GM21737 (cell line): ENCODE results near the gene POLR1H.

Experiments used
- ATAC-seq: cut with Tn5 transposase; IDR thresholded peaks from one replicate; pipeline ENCODE4 v1.9.1; 2021; ENCODE audit warnings: mild to moderate bottlenecking, moderate library complexity; ENCODE audit not compliant: unreplicated experiment

The POLR1H gene

DNA sequence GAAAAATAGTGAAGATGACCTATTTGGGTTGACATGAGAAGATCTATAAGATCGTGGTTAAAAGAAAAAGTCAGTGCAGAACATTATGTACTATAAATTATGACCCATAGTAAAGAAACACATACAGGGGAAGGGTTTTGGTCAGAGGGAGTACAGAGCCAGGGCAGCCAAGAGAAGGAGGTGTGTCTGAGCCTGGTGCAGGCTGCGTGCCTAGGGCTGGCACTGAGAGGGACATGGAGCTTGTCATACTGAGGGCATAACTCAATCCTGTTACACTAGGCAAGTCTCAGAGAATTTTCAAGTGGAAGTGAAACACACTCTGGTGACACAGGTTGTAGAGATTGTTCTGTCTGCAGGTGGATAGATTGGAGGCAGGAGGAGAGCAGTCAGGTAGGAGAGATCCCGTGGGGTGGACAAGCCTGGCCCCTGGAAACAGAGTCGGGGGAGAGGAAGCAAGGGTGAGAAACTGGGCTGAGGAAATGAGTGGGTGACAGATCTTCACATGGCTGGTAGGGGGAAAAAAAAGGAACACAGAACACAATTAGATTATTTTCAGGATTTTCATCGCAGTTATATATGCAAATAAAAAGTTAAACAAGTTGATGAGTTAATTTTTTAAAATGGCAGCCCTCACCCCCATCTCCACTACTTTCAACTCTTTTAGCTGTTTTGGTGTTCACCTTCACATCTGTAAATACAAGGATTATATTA is 33.0 kb downstream of the POLR1H start:
- no peak for ATAC-seq

DNA sequence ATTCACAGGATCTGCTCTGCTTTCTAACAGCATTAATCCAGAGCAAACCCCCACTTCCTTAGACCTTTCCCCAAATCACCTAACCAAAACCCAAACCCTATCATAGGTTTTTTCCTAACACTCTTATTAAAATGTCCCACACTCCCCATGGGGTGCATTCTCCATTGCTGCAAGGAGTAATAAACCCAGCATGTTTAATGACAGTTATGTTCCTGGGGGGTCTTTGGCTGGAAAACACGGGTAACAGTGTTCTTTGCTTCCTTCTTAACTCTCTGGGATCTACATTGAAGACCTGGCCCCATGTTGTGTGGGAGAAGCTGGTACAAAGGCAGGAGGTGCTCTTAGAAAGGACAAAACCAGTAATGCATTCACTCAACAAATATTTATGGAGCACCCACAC is 35.8 kb downstream of the POLR1H start:
- ATAC-seq, result no peak

DNA sequence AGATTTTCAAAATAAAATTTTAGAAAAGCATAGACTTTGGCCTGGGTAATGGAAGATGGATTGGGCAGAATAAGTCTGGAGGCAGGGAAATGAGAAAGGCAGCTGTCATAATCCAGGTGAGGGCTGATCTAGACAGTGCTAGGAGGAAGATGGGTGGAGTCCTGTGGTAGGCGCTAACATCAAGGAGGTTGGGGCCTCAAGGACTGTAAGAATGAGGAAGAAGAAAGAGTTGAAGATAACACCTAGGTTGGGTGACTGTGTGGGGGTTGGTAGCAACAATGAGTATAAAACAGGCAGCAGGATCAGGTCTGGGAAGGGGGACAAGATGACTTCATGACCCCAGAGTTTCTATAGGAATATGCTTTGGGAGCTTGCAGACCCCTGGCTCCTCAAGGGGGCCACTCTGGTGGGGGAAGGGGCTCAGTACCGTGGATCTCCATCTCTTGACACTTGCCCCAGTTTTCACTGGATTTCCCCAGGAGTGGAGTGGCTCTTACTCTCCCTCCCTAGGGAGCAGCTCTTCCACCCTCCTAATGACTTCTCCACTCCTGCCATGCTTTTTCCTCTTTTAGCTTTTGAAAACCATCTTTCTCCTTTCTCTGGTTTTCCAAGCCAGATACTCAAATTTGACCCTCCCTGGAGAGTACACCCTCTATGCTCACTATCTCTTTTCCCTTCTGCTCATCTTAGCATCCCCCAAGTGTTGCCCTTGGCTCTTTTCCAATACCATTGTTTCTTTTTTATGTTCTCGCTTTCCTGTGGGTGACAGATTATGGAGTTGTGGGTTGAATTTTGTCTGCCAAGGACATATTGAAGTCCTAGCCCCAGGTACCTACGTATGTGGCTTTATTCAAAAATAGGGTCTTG is 37.1 kb downstream of the POLR1H start:
- no peak for ATAC-seq

DNA sequence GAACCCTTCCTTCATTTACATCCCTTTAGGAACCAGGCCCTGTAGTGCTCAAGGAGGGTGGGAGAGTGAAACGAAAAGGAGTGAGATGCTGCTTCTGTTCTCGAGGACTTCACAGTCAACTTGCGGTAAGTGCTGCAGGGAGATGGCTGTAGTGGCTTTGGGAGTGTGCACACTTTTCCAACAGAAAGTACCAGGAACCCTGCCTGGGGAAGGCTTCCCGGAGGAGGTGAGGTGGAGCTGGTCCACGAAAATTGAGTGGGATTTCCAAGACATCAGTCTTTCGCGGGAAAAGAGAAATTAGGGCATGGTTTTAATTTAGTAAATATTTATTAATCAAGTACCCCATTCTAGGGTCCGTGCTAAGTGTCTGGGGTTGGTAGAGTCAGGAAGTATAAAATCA is 39.1 kb downstream of the POLR1H start:
- no peak for ATAC-seq

DNA sequence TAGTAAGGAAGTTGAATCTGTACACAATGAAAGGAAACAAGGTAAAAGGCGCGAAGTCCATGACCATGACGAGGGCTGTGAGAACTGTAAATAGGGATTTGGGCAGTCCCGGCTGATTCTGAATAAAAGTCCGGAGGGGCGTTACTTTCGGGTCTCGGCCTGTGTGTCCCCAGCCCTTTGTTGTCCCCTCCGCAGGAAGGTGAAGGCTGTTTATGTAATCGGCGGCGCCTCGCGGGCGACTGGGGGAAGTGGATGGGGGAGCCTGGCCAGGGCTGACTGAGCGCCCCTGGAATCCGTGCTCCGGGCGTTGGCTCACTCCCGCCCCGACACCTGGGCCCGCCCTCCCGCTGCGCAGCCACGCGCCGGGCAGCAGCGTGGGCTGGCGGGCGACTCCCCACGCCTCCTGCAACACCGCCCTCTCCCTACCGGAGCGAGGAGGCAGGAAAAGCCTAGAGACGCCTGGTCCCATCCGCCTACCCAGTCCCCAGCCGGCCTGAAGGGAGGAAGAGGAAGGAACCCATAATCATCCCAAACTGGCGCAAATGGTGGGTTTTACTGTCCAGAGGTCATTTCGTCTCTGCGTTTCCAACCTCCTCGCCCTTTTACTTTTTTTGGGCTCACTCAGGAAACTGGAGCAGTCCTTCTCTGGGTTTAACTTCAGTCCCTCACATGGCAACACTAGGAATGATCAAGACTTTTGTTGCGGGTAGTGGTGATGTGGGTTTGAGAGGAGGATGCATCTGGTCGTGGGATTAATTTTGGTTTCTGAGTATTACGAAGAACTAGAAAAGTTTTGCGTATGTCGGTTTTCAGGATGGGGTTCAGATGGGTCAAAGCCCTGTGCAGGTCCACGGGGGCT is 39.7 kb downstream of the POLR1H start:
- ATAC-seq, result no peak

DNA sequence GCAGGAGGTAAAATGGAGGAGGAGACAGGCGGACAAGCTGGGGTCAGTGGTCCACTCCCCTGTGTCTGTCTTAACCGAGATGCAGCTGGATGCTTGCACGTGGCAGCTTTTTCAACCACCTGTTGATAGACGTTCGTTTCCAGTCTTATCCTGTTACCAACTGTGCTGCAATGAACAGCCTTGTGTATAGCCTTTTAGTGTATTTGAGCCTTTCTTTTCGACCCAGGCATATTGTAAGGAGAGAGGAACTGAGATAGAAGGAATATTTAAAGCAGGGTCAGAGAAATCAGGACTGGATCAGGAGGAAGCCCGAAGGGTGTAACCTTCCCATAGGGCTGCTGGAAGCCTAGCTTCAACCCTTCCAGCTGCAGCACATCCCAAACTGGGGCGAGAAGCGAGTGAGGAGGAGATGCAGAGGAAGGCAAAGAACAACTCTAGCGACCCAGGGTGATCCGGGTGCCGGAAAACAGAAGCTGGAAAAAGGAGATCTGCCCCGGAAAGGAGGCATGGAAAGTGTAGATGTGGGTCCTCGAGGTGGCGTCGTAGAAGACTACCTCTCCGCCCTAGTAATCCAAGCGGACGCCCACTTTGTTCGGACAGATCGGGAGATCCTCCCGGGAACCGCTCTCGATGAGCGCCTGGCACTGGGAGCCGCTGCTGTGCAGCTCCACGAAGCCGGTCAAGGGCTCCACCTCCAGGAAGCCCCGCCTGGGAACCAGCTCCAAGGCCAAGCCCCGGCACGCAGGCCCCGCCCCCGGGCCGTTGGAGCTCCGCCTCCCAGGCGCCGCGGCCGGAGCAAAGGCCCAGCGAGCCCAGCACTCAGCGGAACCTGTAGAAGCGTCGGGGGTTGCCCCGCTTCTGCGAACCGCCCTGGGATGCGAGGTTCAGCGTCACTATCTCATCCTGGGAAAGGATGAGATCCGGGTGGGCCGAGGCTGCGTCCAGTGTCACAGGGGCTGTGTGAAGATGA is 40.7 kb downstream of the POLR1H start:
- peak; percentile 68 for ATAC-seq

DNA sequence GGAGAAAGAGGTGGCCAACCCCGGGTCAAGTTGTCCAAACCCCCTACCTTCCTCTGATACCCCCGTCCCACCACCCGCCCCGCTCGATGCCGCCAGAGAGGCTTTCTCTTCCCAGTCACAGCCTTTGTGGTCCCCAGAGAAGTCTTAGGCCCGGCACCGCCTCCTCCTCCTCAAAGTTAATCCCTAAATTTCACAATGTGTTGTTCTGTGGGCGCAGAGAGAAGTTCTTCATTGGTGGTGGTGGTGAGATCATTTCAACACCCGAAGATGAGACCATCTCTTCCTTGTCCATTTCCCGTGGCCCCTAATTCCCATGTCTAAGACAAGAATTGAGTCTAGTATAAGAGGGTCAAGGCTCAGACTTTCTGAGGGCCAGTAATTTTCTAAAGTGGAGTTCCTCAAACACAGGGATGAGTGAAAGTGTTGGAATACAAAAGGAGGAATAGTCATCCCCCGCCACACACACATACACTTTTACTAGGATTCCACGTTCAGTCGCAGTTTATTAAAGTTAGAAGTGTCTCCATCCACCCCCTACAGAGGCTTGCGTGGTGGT is 41.4 kb downstream of the POLR1H start:
- no peak for ATAC-seq

DNA sequence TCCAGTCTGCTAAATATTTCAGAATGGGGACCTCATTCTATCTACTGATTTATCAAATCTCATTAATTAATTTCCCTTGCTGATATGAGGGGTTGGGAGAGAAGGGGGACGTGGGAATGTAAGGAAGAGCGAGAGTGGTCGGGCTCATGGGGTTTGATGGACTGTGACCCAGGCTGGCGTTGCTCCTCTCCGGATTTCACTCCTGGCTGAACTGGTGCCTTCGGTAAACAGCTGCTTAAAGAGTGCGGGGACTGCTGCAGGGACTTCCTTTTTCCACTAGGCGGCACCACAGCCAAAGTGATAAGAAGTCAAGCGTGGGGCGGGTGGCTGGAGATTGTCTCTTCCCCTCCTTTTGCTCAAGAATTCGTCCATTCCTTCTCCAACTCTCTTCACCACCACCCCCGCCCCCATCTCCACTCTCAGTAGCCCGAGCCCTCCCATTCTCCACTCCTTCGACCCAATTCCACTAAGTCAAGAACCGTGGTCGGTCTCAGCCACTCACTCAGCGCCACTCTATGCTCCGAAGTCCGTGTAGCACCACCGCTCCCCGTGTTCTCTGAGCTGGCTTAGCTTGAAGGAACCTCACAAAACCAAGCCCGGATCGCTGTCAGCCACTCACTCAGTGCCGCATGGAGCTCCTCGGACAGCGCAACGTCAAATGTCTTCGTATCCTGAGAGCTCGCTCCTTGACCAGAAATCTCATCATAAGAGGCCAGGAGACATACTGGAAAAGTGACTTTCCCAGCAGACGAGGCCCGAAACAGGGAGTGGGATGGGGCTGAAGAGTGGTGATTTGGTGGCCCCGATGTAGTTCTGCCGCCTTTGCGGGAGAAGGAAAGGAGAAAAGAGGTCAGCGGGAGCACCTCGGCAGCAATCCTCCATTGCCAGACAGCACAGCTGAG is 42.2 kb downstream of the POLR1H start:
- no peak for ATAC-seq

DNA sequence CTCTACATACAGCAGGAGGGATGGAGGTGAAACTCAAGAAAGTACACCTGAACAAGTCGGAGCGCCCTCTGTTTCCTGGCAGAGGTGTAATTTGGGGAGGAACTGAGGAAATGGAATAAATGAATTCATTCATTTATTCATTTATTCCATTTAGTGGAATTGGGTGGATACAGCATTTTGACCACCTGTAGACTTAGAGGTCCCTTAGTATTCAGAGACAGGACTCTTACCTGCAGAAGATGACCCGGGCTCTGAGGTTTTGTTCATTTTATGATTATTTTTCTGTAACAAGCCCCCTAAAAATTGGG is 42.8 kb downstream of the POLR1H start:
- no peak for ATAC-seq

DNA sequence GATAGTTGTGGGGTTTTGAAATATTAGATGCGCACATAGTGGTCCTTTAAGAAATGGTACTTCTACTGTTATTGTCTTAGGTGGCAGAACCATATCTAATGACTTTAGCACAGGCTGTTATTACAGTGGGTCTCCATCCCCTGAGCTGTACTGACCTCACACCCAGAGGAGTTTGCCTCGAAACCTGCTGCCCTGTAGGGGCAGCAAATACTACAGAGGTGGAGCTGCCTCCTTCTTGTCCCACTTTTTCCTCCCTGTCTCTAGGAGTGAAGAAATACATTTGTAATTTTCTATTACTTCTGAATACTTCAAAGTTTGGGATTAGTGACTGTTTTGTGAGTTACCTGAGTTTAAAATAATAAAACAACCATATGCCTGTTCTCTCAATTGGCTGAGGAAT is 43.6 kb downstream of the POLR1H start:
- ATAC-seq, result no peak

DNA sequence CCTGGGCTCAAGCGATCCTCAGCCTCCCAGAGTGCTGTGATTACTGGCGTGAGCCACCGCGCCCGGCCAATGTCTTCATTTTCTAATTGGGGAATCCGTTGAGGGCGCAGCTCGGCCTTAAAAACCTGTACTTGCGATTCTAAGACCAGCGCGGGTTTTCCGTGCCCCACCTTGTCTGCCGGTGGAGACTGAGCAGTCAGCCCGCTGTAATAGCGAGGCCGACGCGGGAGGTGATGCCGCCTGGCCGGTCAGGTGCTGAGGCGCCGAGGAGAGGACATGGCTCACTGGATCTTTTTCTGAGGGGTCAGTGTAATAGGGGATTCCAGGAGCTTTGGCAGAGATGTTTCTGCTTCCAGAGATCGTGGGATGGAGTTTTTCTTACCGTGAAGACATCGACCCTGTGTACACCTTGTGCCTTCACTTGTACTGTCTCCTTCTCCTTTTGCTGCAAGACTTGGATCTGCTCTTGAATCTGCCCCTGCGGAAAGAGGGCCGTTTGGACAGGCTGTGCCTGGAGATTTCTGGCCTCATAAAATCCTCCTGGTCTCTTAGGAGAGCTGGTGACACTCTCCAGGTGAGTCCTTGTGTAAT is 50.3 kb downstream of the POLR1H start:
- ATAC-seq, result no peak

DNA sequence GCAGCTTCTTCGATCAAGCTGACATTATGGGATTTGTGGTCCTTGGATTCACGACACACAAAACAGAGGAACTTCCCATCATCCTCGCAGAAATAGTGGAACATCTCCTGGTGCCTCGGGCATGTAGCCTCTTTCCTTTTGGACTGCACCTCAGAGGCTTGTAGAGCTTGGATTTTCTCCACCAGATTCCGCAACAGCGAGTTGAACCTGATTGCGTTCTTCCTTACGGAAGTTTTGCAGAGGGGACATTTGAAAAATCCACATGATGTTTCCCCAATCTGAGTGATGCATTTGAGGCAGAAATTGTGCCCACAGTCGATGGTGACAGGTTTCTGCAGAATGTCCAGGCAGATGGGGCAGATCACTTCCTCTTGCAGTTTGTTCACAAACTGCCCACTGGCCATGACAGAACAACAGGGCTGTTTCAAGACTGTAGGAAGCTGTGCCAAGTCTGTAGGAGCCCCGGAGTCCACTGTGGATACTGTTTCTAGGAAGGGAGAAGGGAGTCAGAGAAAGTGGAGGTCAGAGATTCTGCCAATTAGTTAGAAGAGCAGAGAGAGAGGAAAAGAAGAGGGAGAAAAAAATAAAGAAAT is 51.4 kb downstream of the POLR1H start:
- ATAC-seq, result no peak

DNA sequence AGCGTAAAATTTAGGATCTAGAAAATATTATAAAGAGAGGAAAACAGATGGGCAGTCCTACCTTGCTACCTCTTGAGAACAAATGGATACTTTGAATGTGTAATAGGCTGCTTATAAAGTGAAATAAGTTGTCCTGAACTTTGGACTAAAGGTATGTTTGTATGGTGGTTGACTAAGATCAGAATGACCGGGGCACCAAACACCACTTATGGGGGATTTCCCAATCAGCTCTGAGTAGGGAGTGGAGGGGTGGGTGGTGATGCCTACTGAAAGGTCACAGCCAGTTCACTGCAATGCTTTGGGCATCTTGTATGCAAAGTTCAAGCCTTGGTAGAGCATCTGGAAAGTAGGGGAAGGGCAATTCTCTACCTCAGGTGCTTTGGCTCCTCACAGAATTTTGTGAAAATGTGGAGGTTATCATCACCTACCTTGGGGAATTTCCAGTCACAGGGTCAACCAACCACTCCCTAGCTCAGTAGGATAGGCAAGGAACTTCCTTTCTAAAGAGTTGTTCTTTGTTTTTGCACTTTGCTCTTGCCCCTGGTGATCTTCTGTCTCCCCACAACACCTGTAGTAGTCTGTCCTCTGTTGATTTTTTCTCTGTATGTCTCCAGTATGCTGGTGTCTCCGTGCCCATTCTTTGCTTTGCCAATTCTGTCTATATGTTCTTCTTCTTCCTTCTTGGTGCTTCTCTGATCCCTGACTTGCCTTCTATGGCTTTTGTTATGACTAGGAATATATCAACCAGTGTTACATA is 52.1 kb downstream of the POLR1H start, which contains the start of gene TRIM31:
Gene TRIM31, minus strand, starts transcription at position 88 of the 757 bp plus-strand sequence. CDS start 285 bp downstream, outside the sequence.
- ATAC-seq, result no peak

DNA sequence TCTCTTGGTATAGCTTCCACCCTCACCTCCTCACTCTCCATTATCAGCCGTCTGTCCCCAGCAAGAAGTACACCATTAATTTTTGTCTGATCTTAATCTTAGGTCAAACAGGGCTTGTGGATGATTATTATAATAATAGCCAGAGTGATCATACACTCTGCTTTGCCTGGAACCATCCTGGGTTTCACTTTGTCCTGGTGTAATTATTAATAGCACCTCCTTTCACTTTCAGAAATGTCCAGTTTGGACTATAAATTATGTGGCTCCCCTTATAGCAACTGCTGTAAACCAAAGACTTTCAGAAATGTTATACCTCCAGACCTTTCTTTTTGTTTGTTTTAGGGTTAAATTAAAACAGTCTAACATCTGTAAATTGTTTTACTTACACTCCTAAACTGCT is 52.8 kb downstream of the POLR1H start:
- no peak for ATAC-seq
